Liver (tissue), 9 donors: ENCODE results near the gene EMSY. TPM values are rescaled to one million over a fixed set of nuclear protein-coding genes. Genes with fewer than 3 reads are reported as not detected.

ENCODE experiments used
- DNase-seq: peaks from one replicate; pipeline ENCODE4 v3.0.0-alpha.2; 2017; ENCODE audit warnings: low spot score
- H3K27ac ChIP-seq, 2 donors: one replicate each; pipeline ENCODE4 v1.7.0; 2013; ENCODE audit warnings: inconsistent platforms in 2 of 2, low read length in 2 of 2, control low read depth in 1 of 2, low read depth in 1 of 2, mild to moderate bottlenecking in 1 of 2
- H3K27me3 ChIP-seq, 4 donors: one replicate each; pipeline versions ENCODE4 v1.6.1 to v1.7.0; 2013; ENCODE audit warnings: low read length in 3 of 4, inconsistent platforms in 1 of 4, mild to moderate bottlenecking in 1 of 4, moderate library complexity in 1 of 4; ENCODE audit not compliant: control insufficient read depth in 4 of 4, insufficient read depth in 4 of 4
- H3K36me3 ChIP-seq, 4 donors: one replicate each; pipeline versions ENCODE4 v1.6.1 to v1.7.0; 2013; ENCODE audit warnings: low read length in 3 of 4, mild to moderate bottlenecking in 3 of 4, low read depth in 1 of 4, moderate library complexity in 1 of 4; ENCODE audit not compliant: control insufficient read depth in 4 of 4, insufficient read depth in 3 of 4
- H3K4me1 ChIP-seq, 4 donors: one replicate each; pipeline versions ENCODE4 v1.6.1 to v1.7.0; 2013; ENCODE audit warnings: low read length in 3 of 4, mild to moderate bottlenecking in 3 of 4, moderate library complexity in 1 of 4; ENCODE audit not compliant: control insufficient read depth in 4 of 4, insufficient read depth in 4 of 4
- H3K4me3 ChIP-seq, 3 donors: one replicate each; pipeline versions ENCODE4 v1.6.1 to v1.7.0; 2013; ENCODE audit warnings: low read length in 3 of 3, control low read depth in 1 of 3, low read depth in 1 of 3, mild to moderate bottlenecking in 1 of 3
- H3K9ac ChIP-seq, 2 donors: one replicate each; pipeline ENCODE4 v1.7.0; 2013; ENCODE audit warnings: low read length in 2 of 2, mild to moderate bottlenecking in 2 of 2, moderate library complexity in 2 of 2, control low read depth in 1 of 2, low read depth in 1 of 2
- H3K9me3 ChIP-seq, 4 donors: one replicate each; pipeline versions ENCODE4 v1.6.1 to v1.7.0; 2013; ENCODE audit warnings: low read length in 3 of 4; ENCODE audit not compliant: control insufficient read depth in 4 of 4
- EGR1 ChIP-seq, 2 donors: IDR thresholded peaks; 2 replicates each; pipeline ENCODE4 v1.6.1; 2016 to 2018; ENCODE audit warnings: antibody characterized with exemption in 2 of 2, low read depth in 2 of 2
- FOXA1 ChIP-seq: IDR thresholded peaks from 2 replicates; pipeline ENCODE4 v1.6.1; 2016; ENCODE audit warnings: antibody characterized with exemption
- GABPA ChIP-seq, 2 donors: IDR thresholded peaks in 1 of 2; conservative IDR thresholded peaks in 1 of 2; 2 replicates each; pipeline ENCODE4 v1.6.1; 2016; ENCODE audit warnings: antibody characterized with exemption in 2 of 2, mild to moderate bottlenecking in 1 of 2, moderate library complexity in 1 of 2
- HNF4A ChIP-seq, 2 donors: conservative IDR thresholded peaks; 2 replicates each; pipeline ENCODE4 v1.6.1; 2016; ENCODE audit warnings: antibody characterized with exemption in 2 of 2, mild to moderate bottlenecking in 2 of 2
- HNF4G ChIP-seq: IDR thresholded peaks from 2 replicates; pipeline ENCODE4 v1.6.1; 2016; ENCODE audit warnings: antibody characterized with exemption
- JUND ChIP-seq, 2 donors: IDR thresholded peaks; 2 replicates each; pipeline ENCODE4 v1.6.1; 2016; ENCODE audit warnings: antibody characterized with exemption in 2 of 2
- NR2F2 ChIP-seq: IDR thresholded peaks from 2 replicates; pipeline ENCODE4 v1.6.1; 2016; ENCODE audit warnings: antibody characterized with exemption
- RAD21 ChIP-seq, 2 donors: IDR thresholded peaks; 2 replicates each; pipeline ENCODE4 v1.6.1; 2016; ENCODE audit warnings: antibody characterized with exemption in 2 of 2, mild to moderate bottlenecking in 2 of 2
- RXRA ChIP-seq, 2 donors: IDR thresholded peaks; 2 replicates each; pipeline ENCODE4 v1.6.1; 2017 to 2018; ENCODE audit warnings: antibody characterized with exemption in 2 of 2, mild to moderate bottlenecking in 1 of 2
- SP1 ChIP-seq: IDR thresholded peaks from 2 replicates; pipeline ENCODE4 v1.6.1; 2018; ENCODE audit warnings: antibody characterized with exemption, mild to moderate bottlenecking
- TAF1 ChIP-seq: conservative IDR thresholded peaks from 2 replicates; pipeline ENCODE4 v1.6.1; 2016; ENCODE audit warnings: antibody characterized with exemption, mild to moderate bottlenecking
- WGBS: extraction: QIAGEN DNeasy Blood & Tissue Kit; methylation state at CpG from one replicate; pipeline ENCODE4 v1.1.7; 2013; 5-methylcytosine and 5-hydroxymethylcytosine counted together
- polyA plus RNA-seq, 2 donors: library from polyadenylated mRNA; stranded (reverse) in 1 of 2; unstranded in 1 of 2; fragments of 200-250 nt in 1 of 2; fragments of >200 nt in 1 of 2; fragmentation: Nextera tagmentation in 1 of 2; extraction: Ambion mirVana in 1 of 2; gene quantifications; one replicate each; pipeline versions ENCODE4 v1.2.1 to v1.2.3, GENCODE V29; 2013 to 2015
- total RNA-seq, 2 donors: library from RNA; depleted of rRNA; stranded (reverse); fragments of >200 nt; gene quantifications; one replicate each; pipeline ENCODE4 v1.2.3, GENCODE V29; 2014
- TF ChIP-seq, protein P1 (sequence below): fragments of 150-350 bp; IDR thresholded peaks from 2 replicates; pipeline ENCODE4 v1.5.1; 2017; ENCODE audit warnings: improper control_type of control experiment, low read depth, low read length; ENCODE audit not compliant: missing input control
- TF ChIP-seq, protein P2 (sequence below): IDR thresholded peaks from 2 replicates; pipeline ENCODE4 v1.6.1; 2016; ENCODE audit warnings: antibody characterized with exemption, mild to moderate bottlenecking
- TF ChIP-seq, protein P3 (sequence below): IDR thresholded peaks from 2 replicates; pipeline ENCODE4 v1.6.1; 2016; ENCODE audit warnings: antibody characterized with exemption
- TF ChIP-seq, protein P4 (sequence below): IDR thresholded peaks from 2 replicates; pipeline ENCODE4 v1.6.1; 2016; ENCODE audit warnings: antibody characterized with exemption
- TF ChIP-seq, protein P5 (sequence below): IDR thresholded peaks from 2 replicates; pipeline ENCODE4 v1.6.1; 2016; ENCODE audit warnings: antibody characterized with exemption
- donor health status: healthy.
- donor health status: healthy.
- donor health status: healthy.
- donor health status: healthy.
- donor health status: healthy.

Gene EMSY
- total and polyA plus RNA-seq, 4 donors = 4.2 to 14.8 (median 8.9) TPM

DNA sequence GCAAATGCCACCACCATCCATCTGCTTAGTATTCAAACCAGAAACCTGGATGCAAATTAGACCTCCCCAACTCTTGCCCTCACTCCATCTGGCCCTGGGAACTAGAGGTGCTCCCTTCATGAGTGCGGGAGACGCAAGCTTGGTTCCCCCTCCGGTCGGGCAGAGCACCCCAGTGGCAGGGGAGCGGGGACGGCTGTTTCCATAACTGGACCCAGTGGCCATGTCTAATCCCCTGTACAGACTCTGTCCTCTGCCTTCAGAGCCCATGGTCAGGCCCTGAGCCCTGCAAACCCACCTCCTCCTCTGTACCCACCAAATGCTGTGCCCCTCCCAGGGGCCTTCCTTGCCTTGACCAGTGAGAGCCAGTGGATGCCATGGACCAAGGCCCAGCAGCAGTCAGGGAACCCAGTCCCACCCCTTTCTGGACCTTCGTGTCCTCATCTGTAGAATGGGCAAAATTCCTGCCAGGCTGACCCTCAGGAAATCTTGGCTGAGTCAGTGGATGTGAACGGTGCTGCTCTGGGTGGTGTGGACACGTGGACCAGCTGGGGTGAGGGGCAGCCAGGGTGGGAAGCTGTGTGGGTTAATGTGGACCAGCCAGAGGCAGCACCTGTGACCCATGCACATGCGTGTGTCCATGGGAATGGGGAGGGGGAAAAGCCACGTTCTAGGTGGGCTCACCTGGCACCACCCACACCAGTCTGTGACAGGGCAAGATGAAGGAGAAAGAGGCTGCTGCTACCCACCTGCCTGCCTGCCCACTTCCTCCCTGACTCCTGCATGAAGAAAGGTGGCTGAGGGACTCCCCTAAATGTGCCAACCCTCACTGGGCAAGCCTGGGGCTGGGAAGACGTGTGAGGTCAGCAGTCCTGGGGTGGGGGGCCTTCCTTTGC, 153.0 kb downstream of the EMSY start:
- 80% methylated on average over 12 of the region's 12 CpGs for WGBS

More for the DNA sequence above, 153.0 kb downstream of the EMSY start:
- Histone ChIP-seq H3K9ac (no peak overlapping the region), H3K27ac (no peak overlapping the region), H3K27me3 (no peaks in the 10 kb centered on the region), H3K4me3 (no peak overlapping the region), H3K36me3 (no peaks in the 10 kb centered on the region), H3K4me1 (no peaks in the 10 kb centered on the region), H3K9me3 (no peaks in the 10 kb centered on the region)
- TF ChIP-seq TAF1 (no peak), FOXA1 (no peak), HNF4A (conservative IDR thresholded peaks at IDR 0.05) (no peak), RAD21 (IDR thresholded peaks at IDR 0.05) (no peak), EGR1 (IDR thresholded peaks at IDR 0.05; ENCODE audit: low read depth in 2 of 2) (no peak), GABPA (IDR thresholded peaks at IDR 0.05 in 1 of 2, conservative IDR thresholded peaks at IDR 0.05 in 1 of 2) (no peak), HNF4G (no peak), SP1 (no peak), RXRA (IDR thresholded peaks at IDR 0.05) (no peak), NR2F2 (no peak), JUND (IDR thresholded peaks at IDR 0.05) (no peak)
- TF ChIP-seq, protein P1, sequence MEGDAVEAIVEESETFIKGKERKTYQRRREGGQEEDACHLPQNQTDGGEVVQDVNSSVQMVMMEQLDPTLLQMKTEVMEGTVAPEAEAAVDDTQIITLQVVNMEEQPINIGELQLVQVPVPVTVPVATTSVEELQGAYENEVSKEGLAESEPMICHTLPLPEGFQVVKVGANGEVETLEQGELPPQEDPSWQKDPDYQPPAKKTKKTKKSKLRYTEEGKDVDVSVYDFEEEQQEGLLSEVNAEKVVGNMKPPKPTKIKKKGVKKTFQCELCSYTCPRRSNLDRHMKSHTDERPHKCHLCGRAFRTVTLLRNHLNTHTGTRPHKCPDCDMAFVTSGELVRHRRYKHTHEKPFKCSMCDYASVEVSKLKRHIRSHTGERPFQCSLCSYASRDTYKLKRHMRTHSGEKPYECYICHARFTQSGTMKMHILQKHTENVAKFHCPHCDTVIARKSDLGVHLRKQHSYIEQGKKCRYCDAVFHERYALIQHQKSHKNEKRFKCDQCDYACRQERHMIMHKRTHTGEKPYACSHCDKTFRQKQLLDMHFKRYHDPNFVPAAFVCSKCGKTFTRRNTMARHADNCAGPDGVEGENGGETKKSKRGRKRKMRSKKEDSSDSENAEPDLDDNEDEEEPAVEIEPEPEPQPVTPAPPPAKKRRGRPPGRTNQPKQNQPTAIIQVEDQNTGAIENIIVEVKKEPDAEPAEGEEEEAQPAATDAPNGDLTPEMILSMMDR = no peak
- TF ChIP-seq, protein P2, sequence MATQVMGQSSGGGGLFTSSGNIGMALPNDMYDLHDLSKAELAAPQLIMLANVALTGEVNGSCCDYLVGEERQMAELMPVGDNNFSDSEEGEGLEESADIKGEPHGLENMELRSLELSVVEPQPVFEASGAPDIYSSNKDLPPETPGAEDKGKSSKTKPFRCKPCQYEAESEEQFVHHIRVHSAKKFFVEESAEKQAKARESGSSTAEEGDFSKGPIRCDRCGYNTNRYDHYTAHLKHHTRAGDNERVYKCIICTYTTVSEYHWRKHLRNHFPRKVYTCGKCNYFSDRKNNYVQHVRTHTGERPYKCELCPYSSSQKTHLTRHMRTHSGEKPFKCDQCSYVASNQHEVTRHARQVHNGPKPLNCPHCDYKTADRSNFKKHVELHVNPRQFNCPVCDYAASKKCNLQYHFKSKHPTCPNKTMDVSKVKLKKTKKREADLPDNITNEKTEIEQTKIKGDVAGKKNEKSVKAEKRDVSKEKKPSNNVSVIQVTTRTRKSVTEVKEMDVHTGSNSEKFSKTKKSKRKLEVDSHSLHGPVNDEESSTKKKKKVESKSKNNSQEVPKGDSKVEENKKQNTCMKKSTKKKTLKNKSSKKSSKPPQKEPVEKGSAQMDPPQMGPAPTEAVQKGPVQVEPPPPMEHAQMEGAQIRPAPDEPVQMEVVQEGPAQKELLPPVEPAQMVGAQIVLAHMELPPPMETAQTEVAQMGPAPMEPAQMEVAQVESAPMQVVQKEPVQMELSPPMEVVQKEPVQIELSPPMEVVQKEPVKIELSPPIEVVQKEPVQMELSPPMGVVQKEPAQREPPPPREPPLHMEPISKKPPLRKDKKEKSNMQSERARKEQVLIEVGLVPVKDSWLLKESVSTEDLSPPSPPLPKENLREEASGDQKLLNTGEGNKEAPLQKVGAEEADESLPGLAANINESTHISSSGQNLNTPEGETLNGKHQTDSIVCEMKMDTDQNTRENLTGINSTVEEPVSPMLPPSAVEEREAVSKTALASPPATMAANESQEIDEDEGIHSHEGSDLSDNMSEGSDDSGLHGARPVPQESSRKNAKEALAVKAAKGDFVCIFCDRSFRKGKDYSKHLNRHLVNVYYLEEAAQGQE = no peak
- TF ChIP-seq, protein P3, sequence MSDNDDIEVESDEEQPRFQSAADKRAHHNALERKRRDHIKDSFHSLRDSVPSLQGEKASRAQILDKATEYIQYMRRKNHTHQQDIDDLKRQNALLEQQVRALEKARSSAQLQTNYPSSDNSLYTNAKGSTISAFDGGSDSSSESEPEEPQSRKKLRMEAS = no peak
- TF ChIP-seq, protein P4, sequence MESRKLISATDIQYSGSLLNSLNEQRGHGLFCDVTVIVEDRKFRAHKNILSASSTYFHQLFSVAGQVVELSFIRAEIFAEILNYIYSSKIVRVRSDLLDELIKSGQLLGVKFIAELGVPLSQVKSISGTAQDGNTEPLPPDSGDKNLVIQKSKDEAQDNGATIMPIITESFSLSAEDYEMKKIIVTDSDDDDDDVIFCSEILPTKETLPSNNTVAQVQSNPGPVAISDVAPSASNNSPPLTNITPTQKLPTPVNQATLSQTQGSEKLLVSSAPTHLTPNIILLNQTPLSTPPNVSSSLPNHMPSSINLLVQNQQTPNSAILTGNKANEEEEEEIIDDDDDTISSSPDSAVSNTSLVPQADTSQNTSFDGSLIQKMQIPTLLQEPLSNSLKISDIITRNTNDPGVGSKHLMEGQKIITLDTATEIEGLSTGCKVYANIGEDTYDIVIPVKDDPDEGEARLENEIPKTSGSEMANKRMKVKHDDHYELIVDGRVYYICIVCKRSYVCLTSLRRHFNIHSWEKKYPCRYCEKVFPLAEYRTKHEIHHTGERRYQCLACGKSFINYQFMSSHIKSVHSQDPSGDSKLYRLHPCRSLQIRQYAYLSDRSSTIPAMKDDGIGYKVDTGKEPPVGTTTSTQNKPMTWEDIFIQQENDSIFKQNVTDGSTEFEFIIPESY = no peak
- TF ChIP-seq, protein P5, sequence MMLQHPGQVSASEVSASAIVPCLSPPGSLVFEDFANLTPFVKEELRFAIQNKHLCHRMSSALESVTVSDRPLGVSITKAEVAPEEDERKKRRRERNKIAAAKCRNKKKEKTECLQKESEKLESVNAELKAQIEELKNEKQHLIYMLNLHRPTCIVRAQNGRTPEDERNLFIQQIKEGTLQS = no peak
- DNase-seq = no peak
